Measurements from ENCODE around the gene EED.
"Not testable (repeated sequence)": the region's sequence is repeated elsewhere in the genome, so short reads cannot be mapped to it uniquely, and the experiment has no call there.

Gene EED

DNA sequence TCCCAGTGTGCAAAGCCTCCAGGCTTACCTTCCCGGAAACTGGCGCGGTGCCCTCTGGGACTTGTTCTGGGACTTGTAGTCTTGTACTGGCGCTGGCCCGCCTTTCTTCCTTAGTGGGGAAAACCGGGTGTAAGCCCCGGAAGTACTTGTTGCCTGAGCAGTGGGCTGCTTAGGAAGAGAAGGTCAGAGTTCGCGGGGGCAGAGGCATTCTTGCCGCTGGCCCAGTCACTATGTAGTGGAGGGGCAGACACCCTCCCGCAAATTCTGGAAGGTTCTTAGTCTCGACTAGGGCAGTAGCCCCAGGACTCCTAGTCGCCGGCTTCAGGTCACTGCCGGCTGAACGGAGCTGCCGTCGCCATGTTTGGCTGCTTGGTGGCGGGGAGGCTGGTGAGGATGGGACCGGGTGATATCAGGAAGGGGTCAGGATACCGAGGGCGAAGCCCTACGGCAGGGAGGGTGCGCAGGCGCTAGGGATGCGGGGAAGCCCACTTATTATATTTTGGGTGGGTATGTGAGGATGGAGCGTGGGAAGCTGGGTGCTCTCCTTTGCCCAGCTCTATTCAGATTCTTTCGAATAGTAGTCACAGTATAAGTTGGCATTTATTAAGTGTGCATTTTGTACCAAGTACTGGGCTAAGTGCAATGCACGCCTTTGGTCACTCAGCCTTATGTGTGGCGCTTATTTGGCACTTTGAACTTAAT is 57.7 kb downstream of the EED start, which contains the start of gene HIKESHI:
HIKESHI (plus strand) TSS at position 149 of the 702 bp plus-strand sequence; CDS start at position 358, 209 bp downstream.
- H3K4me3 Mint-ChIP-seq: peak within 1 kb of the TSS; percentile 99 to 100 (median 100)
- no peak for TF ChIP-seq CTCF (IDR thresholded peaks at IDR 0.05; ENCODE audit: unreplicated experiment in 3 of 3)
- H3K4me1 Mint-ChIP-seq: peaks cover 25% of the 10 kb centered on the region
- peak within 1 kb of the TSS; percentile 98 to 99 (median 99) for H3K27ac Mint-ChIP-seq
- no peaks in the 10 kb centered on the region for H3K27me3 Mint-ChIP-seq (ENCODE audit: low read depth)
- H3K36me3 Mint-ChIP-seq (ENCODE audit: low read depth): peaks cover 21% of the 10 kb centered on the region
- H3K9me3 Mint-ChIP-seq: peaks cover 2% of the 10 kb centered on the region

DNA sequence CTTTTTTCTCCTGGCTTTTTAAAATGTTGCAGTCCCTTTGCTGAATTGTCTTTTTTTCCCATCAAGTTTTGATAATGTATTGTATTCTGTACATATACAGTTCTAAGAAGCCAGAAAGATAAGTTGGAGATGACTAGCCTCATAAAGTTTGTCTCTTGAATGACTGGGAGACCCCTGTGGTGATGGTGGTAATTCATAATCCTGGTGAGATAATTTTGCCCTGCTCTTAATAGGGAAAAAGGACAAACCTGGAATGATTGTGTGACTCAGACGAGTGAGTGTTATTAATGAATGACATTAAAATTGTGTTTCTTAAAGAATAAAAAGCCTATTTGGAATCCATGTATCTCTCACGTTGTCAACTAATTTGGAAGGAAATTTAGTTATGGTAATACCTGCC is 58.7 kb downstream of the EED start:
- H3K36me3 Mint-ChIP-seq (ENCODE audit: low read depth): peaks cover 21% of the 10 kb centered on the region
- H3K4me3 Mint-ChIP-seq: peak overlapping the region; percentile 99 to 100 (median 100)
- H3K4me1 Mint-ChIP-seq: peaks cover 25% of the 10 kb centered on the region
- no peaks in the 10 kb centered on the region for H3K9me3 Mint-ChIP-seq
- no peaks in the 10 kb centered on the region for H3K27me3 Mint-ChIP-seq (ENCODE audit: low read depth)
- no peak for TF ChIP-seq CTCF (IDR thresholded peaks at IDR 0.05; ENCODE audit: unreplicated experiment in 3 of 3)
- H3K27ac Mint-ChIP-seq: peak overlapping the region; percentile 98 to 99 (median 99)

DNA sequence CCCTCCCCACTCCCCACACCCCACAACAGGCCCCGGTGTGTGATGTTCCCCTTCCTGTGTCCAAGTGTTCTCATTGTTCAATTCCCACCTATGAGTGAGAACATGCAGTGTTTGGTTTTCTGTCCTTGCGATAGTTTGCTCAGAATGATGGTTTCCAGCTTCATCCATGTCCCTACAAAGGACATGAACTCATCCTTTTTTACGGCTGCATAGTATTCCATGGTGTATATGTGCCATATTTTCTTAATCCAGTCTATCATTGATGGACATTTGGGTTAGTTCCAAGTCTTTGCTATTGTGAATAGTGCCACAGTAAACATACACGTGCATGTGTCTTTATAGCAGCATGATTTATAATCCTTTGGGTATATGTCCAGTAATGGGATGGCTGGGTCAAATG is 64.2 kb downstream of the EED start:
- Mint-ChIP-seq H3K9me3 (peaks cover 12% of the 10 kb centered on the region), H3K36me3 (ENCODE audit: low read depth) (peaks cover 65% of the 10 kb centered on the region)
- not testable (repeated sequence) for H3K27me3 Mint-ChIP-seq (ENCODE audit: low read depth); H3K4me1 Mint-ChIP-seq; H3K27ac Mint-ChIP-seq; H3K4me3 Mint-ChIP-seq

DNA sequence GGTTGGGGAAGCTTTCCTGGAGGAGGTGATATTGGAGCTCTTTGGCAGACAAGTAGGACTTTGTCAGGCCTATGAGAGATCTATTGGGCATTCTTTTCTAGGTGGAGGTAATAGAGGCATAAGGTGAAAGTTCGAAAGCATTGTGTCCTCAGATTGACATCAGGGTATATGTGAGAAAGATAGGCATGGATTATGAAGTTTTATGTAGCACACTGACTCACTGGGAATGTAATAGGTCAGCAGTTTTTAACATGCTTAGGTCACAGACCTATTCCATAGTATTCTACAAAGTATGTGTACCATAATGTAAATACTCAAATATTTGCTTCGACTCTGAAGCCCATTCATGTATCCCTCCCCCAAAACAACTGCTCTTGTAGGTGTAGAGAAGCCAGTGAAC is 69.2 kb downstream of the EED start:
- H3K36me3 Mint-ChIP-seq (ENCODE audit: low read depth): peaks cover 84% of the 10 kb centered on the region
- H3K27ac Mint-ChIP-seq: no peak overlapping the region
- H3K4me1 Mint-ChIP-seq: no peaks in the 10 kb centered on the region
- no peak for TF ChIP-seq CTCF (IDR thresholded peaks at IDR 0.05; ENCODE audit: unreplicated experiment in 3 of 3)
- no peak overlapping the region for H3K4me3 Mint-ChIP-seq
- no peaks in the 10 kb centered on the region for H3K27me3 Mint-ChIP-seq (ENCODE audit: low read depth)
- peaks cover 12% of the 10 kb centered on the region for H3K9me3 Mint-ChIP-seq

DNA sequence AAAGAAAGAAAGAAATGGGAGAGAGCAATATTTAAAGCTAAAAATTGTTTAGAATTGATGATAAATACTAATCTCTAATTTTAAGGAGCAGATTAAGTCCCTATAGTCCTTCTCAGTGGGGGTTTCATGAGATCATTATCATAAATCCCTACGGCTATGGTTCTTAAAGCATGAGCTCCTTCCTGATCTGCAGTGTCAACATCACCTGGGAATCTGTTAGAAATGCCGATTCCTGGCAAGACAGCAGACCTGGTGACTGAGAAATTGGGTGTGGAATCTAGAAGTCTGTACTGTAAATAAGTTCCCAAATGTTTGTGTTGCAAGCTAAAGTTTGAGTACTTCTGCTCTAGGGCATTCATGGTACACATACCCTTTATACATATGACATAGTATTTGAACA is 70.1 kb downstream of the EED start:
- Mint-ChIP-seq H3K27me3 (ENCODE audit: low read depth) (no peaks in the 10 kb centered on the region), H3K27ac (no peak overlapping the region), H3K9me3 (peaks cover 12% of the 10 kb centered on the region), H3K4me3 (no peak overlapping the region), H3K36me3 (ENCODE audit: low read depth) (peaks cover 80% of the 10 kb centered on the region), H3K4me1 (no peaks in the 10 kb centered on the region)
- TF ChIP-seq CTCF (IDR thresholded peaks at IDR 0.05; ENCODE audit: unreplicated experiment in 3 of 3): no peak

All from nephron (organoid).